DMS 273 (cell line): ENCODE measurements around the gene SRSF9.
"Not testable (repeated sequence)": the region's sequence is repeated elsewhere in the genome, so short reads cannot be mapped to it uniquely, and the experiment has no call there.

Experiments used
- DNase-seq: peaks from one replicate; lab custom pipeline; 2025; ENCODE audit not compliant: unreplicated experiment; lab: John Stamatoyannopoulos, UW

SRSF9 gene, protein sequence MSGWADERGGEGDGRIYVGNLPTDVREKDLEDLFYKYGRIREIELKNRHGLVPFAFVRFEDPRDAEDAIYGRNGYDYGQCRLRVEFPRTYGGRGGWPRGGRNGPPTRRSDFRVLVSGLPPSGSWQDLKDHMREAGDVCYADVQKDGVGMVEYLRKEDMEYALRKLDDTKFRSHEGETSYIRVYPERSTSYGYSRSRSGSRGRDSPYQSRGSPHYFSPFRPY

GRCh38 chr12:120469450-120470149, at the start of gene SRSF9:
Gene SRSF9 (minus strand): TSS chr12:120469748. CDS start chr12:120469609, 139 bp downstream.
- DNase-seq: peak; percentile 97

- not testable (repeated sequence) for DNase-seq
Observed at GRCh38 chr12:120519324-120519723, 49.8 kb upstream of the SRSF9 start.

GRCh38 chr12:120515496-120515895, 45.9 kb upstream of the SRSF9 start:
- no peak for DNase-seq

- no peak for DNase-seq
Observed at GRCh38 chr12:120514002-120514401, 44.5 kb upstream of the SRSF9 start.

DNA sequence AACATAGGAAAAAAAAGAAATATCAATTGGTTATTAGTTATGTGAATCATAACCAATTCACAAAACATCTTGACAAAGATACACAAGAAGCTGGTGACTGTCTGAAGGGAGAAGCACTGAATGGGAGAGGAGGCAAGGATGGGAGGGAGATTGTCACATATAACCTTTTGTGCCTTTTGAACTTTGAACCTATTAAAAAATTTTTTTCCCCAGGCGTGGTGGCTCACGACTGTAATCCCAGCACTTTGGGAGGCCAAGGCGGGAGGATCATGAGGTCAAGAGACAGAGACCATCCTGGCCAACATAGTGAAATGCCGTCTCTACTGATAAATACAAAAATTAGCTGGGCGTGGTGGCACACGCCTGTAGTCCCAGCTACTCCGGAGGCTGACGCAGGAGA, 39.0 kb upstream of the SRSF9 start:
- DNase-seq: no peak

DNA sequence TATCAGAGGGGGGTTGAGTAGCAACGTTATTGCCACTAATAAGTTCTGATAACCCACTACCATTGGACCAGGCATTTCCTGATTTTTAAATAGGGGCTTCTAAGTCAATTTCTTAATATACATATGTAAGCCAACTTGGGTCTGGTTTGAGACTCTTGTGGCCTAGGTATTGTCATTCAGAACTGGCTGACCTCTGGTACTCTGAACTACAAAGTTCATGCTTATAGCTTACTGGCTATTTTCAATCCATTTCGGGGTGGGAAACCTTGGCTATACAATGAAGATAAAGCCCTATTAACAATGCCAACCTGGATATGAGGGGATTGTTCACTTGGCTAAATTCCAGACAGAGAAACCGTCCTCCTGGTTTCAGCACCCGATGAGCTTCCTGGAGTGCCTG, 35.0 kb upstream of the SRSF9 start:
- no peak for DNase-seq

DNA sequence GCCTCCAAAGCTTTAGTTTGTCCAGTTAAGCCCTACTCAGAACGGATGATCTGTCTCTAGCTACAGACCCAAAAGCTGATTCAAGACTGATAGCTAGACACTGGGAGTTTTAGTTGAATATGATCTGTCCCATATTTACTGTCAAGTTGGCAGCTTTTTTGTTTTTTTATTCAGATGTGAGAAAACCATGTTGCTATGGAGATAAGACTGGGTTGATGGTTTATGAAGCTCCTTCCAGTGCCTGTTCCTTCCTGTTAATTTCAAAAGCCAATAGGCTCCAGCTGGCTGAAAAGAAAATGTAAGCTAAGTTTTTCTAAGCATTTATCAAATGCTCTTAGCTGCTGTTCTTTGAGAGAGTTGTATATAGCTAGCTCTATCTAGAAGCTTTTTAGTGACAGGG, 31.0 kb upstream of the SRSF9 start:
- DNase-seq: no peak

DNA sequence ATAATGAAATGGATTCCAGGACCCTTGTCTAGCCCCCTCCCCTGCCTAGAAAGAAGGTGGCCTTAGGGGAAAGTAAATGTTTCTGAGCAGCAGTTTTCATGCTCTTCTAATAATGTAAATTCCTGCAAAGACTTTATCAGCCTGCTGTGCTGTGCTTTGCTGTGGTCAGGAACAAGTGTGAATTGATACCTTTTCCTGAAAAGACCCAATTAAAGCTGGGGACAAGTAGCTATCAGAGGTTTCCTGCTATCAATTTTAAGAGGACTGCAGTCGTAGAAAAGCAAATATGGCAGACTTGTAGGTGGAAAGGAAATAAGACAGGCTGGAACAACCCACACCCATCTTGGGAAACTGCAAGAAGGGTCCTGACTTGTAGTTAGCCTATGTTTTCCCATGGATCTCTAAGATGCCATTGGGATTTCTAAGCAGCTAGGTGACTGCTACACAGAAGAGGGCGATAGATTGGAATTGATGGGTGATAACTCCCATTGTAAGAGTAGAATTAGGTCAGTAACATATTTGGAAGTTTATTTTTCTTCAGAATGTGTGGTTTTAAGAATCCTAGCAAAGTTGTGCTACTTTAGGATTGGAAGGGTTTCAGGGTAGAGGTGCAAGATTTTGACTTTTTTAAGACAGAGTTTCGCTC, 29.4 kb upstream of the SRSF9 start:
- DNase-seq: no peak

GRCh38 chr12:120497524-120498150, 28.1 kb upstream of the SRSF9 start:
- no peak for DNase-seq

DNA sequence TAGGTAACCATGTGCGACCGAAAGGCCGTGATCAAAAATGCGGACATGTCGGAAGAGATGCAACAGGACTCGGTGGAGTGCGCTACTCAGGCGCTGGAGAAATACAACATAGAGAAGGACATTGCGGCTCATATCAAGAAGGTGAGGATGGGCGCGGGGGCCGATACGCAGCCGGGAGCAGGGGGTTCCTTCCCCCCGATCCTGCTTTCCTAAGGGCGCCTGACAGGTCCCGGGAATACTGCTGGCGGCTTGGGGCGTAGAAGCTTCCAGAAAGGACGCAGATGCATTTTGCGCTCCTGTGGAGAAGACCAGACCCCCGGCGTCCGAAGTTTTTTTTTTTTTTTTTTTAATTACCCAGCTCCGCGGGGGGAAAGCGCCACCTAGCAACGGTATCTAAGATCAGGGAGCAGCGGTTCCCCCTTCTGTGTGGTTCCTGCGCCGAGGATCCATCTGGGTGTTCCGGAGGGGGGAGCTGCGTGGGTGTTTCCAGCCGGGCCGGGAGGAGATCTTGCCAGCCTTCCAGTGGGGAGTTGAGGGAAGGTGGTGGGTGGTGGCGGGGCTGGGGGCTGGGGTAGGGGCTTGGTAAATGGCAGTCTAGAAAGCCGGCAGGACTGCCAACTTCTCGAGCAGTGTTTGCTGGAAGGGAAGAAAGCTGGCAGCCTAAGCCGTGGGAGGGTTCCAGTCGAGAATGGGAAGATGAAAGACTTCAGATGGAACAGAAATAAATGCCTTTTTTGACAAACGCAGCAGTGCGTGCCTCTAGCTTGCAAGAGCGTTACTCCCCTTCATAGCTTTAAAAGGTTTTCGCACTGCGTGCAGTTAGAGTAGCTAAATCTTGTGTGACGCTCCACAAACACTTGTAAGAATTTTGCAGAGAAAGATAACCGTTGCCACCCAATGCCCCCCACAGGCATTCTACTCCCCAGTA, 27.1 kb upstream of the SRSF9 start:
- DNase-seq: peak; percentile 67

DNA sequence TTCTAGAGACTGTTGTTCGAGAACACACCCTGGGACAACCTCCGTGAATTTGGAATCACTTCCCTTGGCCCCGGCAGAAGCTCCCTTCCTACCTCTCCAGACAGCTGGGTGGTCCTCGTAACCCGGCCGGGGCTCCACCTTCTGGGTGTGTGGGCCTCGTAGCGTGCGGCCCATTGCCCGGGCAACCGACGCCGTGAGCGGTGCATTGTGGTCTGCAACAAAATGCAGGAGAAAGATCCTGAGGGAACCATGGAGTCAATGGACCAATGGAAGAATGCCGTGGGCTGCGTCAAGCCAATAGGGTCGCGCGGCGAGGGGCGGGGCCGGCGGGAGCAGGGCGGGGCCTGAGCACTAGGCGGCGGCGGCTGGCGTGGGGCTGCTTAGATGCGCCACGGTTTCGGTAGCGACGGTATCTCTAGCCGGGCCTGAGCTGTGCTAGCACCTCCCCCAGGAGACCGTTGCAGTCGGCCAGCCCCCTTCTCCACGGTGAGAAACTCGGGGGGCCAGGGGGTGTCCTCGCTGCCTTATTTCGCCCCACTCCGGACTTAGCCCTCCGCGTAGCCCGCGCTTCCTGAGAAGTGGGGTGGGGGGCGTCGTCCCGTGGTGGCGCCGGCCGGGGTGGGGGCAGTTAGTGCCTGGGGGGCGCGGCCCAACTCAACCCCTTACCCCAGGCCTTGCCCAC, 26.3 kb upstream of the SRSF9 start, which contains the start of gene DYNLL1:
Gene DYNLL1 (plus strand): TSS at position 383 of the 682 bp plus-strand sequence. CDS start 309 bp downstream, outside the sequence.
- DNase-seq: peak; percentile 96

GRCh38 chr12:120495186-120495730, 25.7 kb upstream of the SRSF9 start:
- DNase-seq: peak; percentile 40

- DNase-seq: no peak
Observed at GRCh38 chr12:120490833-120491512, 21.4 kb upstream of the SRSF9 start.

DNA sequence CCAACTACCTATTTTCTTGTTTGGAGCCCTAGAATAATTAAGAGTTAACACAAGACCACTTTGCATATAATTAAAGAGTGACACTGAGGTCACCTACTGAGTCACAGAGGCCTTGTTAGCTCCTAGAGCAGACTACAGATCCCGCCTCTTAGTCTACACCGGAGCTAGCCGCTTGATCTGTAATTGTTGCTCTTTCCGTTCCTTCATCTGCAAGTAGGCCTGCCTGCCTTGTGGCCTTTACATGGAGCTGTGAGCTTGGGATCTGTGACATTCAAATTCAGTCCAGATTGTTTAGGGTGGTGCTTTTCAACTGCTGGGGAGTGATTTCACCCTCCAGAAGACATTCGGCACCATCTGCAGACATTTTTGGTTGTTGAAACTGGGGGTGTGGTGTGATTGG, 20.8 kb upstream of the SRSF9 start:
- DNase-seq: no peak

GRCh38 chr12:120489018-120489417, 19.5 kb upstream of the SRSF9 start:
- peak; percentile 10 for DNase-seq

DNA sequence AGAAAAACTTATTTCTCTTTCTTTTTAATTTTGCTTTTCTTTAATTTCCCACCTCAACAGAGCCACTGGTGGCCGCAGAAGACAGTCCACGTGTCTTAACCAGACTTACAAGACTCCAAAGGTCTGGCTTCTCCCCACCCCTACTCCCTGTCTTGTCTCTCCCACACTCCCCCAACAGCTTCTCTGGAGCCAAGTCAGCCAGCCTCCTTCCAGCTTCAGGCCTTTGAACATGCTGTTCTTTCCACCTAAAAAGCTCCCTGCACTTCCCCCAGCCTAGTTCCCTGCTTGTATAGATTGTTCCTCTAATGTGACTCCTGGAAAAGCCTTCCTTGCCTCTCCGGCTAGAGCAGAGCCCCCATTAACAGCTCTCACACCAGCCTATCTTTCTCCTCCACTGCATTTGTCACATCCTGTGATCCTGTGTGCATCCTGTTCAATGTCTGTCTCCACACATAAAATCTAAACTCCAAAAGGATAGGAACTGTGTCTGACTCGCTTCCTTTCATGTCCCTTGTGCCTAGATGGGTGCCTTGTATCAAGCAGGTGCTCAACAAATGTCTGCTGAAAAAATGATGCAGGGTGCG, 18.6 kb upstream of the SRSF9 start:
- DNase-seq: no peak

- DNase-seq: peak; percentile 31
Observed at GRCh38 chr12:120487552-120487951, 18.0 kb upstream of the SRSF9 start.

DNA sequence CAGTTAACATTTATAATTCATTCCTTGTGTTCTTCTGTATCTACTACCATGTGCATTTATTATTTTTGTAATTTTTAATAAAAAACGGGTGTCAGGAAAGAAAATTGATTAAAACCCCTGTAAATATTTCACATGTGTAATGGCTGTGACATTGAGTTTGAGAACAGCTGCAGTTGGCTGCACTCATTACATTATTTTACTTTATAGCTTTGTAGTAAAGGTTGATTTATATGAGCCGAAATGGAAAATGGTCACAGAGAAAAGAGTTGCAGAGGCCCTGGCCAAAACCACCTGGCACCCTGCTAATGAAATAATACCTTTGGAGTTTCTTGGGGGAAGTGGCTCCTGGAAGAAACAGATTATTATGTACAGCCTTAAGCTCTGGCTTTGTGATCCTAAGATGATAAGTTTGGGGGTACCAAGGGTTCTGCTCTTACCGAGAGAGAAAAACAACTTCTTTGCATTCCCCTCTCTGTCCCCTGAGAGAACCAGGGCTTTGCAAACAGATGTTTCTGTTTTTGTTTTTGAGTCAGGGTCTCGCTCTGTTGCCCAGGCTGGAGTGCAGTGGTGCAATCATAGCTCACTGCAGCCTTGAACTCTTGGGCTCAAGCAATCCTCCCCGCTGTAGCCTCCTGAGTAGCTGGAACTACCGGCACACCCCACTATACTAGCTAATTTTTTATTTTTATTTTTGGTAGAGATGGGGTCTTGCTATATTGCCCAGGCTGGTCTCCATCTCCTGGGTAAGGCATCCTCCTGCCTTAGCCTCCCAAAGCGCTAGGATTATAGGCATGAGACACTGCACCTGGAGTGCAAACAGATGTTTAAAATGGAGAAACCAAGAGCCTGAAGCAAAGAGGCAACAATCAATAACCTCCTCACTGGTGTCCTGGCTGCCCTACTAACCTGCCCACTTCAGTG, 16.7 kb upstream of the SRSF9 start:
- DNase-seq: no peak
